K562 (cell line): ENCODE measurements around the gene RPTOR. TPM values are rescaled to one million over a fixed set of nuclear protein-coding genes. Genes with fewer than 3 reads are reported as not detected.

Source experiments
- ATAC-seq: fragments of 200-7000 bp; cut with Tn5 transposase; 3 replicates; pipeline ENCODE4 v1.9.1; 2020; ENCODE audit warnings: moderate library complexity
- BruUV-seq: library from RNA; stranded (reverse); fragments of 400-500 nt; replicated peaks from 2 replicates; lab custom pipeline; 2021; lab: Mats Ljungman, UMichigan
- CTCF ChIA-PET: fragments of 300-600 bp; formaldehyde crosslinking; extraction: SDS; loops from one replicate; lab custom pipeline; 2021; ENCODE audit warnings: low intra/inter-chr PET ratio; lab: Yijun Ruan, JAX
- POLR2A ChIA-PET: fragments of 300-600, 350-650 bp; sonication (Branson Sonifier 250); formaldehyde crosslinking; extraction: SDS; loops from one replicate; lab custom pipeline; 2021; ENCODE audit warnings: antibody characterized with exemption, inconsistent platforms; lab: Yijun Ruan, JAX
- DNase-seq, 4 experiments: peaks; one replicate each; pipeline versions ENCODE4 v3.0.0 to v3.0.0-alpha.2; 2011 to 2018; ENCODE audit warnings: low spot score in 3 of 4, mixed read lengths in 3 of 4; ENCODE audit errors: extremely low read depth in 1 of 4
- FAIRE-seq: peaks from 2 replicates; lab custom pipeline; 2011; peaks lifted over from hg19 to GRCh38; lab: Jason Lieb, UNC
- H2AFZ ChIP-seq: 2 replicates; pipeline ENCODE4 v1.6.0; 2011; ENCODE audit warnings: low read depth, low read length, control low read depth, inconsistent platforms
- H3K27ac ChIP-seq: fragments of 200-600 bp; 3 replicates; pipeline ENCODE4 v1.8.0; 2011; ENCODE audit warnings: low read depth, mild to moderate bottlenecking, control low read depth, inconsistent platforms, low read length, moderate library complexity, mixed read lengths; ENCODE audit errors: extremely low read depth
- H3K27me3 ChIP-seq, 2 experiments: fragments of 300-600 bp in 1 of 2; 2 replicates in 1 of 2; 3 replicates in 1 of 2; pipeline versions ENCODE4 v1.6.0 to v1.8.0; 2011; ENCODE audit warnings: inconsistent platforms in 2 of 2, low read length in 2 of 2, mild to moderate bottlenecking in 1 of 2, mixed read lengths in 1 of 2, moderate library complexity in 1 of 2; ENCODE audit not compliant: control insufficient read depth in 2 of 2, insufficient read depth in 2 of 2
- H3K36me3 ChIP-seq: fragments of 300-600 bp; 3 replicates; pipeline ENCODE4 v1.8.0; 2011; ENCODE audit warnings: mild to moderate bottlenecking, low read length, inconsistent platforms; ENCODE audit not compliant: control insufficient read depth, insufficient read depth
- H3K4me1 ChIP-seq, 2 experiments: fragments of 200-600 bp in 1 of 2; replicated peaks in 1 of 2; 2 replicates in 1 of 2; 3 replicates in 1 of 2; pipeline versions ENCODE4 v1.5.1 to v1.8.0; 2011; ENCODE audit warnings: inconsistent platforms in 2 of 2, low read length in 2 of 2, mild to moderate bottlenecking in 1 of 2, mixed read lengths in 1 of 2, moderate library complexity in 1 of 2; ENCODE audit not compliant: control insufficient read depth in 2 of 2, insufficient read depth in 2 of 2
- H3K4me2 ChIP-seq: 2 replicates; pipeline ENCODE4 v1.6.1; 2011; ENCODE audit warnings: low read length, control low read depth, inconsistent platforms, mixed read lengths; ENCODE audit not compliant: insufficient read depth
- H3K4me3 ChIP-seq: fragments of 200-600 bp; sonication (generic), shearing (Covaris generic); 2 replicates; pipeline ENCODE4 v1.5.1; 2016; ENCODE audit warnings: control low read depth, inconsistent platforms
- H3K79me2 ChIP-seq: fragments of 200-600 bp; 3 replicates; pipeline ENCODE4 v1.8.0; 2011; ENCODE audit warnings: low read length, inconsistent platforms; ENCODE audit not compliant: control insufficient read depth, insufficient read depth
- H3K9ac ChIP-seq, 2 experiments: 2 replicates each; pipeline versions ENCODE4 v1.6.0 to v1.6.1; 2011; ENCODE audit warnings: low read depth in 2 of 2, low read length in 2 of 2, control low read depth in 1 of 2, inconsistent platforms in 1 of 2, mild to moderate bottlenecking in 1 of 2, mixed read lengths in 1 of 2; ENCODE audit not compliant: insufficient read depth in 1 of 2
- H3K9me1 ChIP-seq: one replicate; pipeline ENCODE4 v1.6.0; 2011; ENCODE audit warnings: inconsistent platforms, mild to moderate bottlenecking, low read length, moderate library complexity; ENCODE audit not compliant: control insufficient read depth, insufficient read depth
- H3K9me3 ChIP-seq: replicated peaks from 2 replicates; pipeline ENCODE4 v1.5.1; 2011; ENCODE audit warnings: low read depth, low read length, inconsistent platforms; ENCODE audit not compliant: control insufficient read depth, insufficient read depth
- H4K20me1 ChIP-seq: replicated peaks from 2 replicates; pipeline ENCODE4 v1.6.1; 2011; ENCODE audit warnings: low read length, inconsistent platforms, mixed read lengths; ENCODE audit not compliant: control insufficient read depth, insufficient read depth
- BMI1 ChIP-seq: fragments of 150-350 bp; IDR thresholded peaks from 2 replicates; pipeline ENCODE4 v1.6.1; 2014; ENCODE audit warnings: low read length
- FIP1L1 ChIP-seq: fragments of 200-400 bp; formaldehyde crosslinking; IDR thresholded peaks from 2 replicates; pipeline ENCODE4 v1.6.1; 2018; ENCODE audit warnings: mild to moderate bottlenecking, low read depth, low read length; ENCODE audit not compliant: poor library complexity, severe bottlenecking
- GABPA ChIP-seq: fragments of 200-800 bp; sonication (Bioruptor generic); conservative IDR thresholded peaks from 2 replicates; pipeline ENCODE4 v1.6.1; 2016; ENCODE audit warnings: low read depth, missing genetic modification characterization, missing compliant biosample characterization
- MTF1 ChIP-seq: fragments of 250-450 bp; sonication (Bioruptor Pico); IDR thresholded peaks from 2 replicates; pipeline ENCODE4 v1.9.0; 2021; ENCODE audit warnings: moderate library complexity, mild to moderate bottlenecking, inconsistent platforms, borderline replicate concordance
- NFIC ChIP-seq: fragments of 450-650 bp; IDR thresholded peaks from 2 replicates; pipeline ENCODE4 v1.6.1; 2017; ENCODE audit warnings: mild to moderate bottlenecking, inconsistent platforms
- ZBTB11 ChIP-seq, 3 experiments: fragments of 200-800 bp in 1 of 3; fragments of 250-450 bp in 1 of 3; fragments of 450-650 bp in 1 of 3; sonication (Bioruptor Pico) in 1 of 3; sonication (Bioruptor generic) in 1 of 3; formaldehyde crosslinking in 1 of 3; IDR thresholded peaks; 2 replicates each; pipeline versions ENCODE4 v1.6.1 to v1.8.0; 2016 to 2022; ENCODE audit warnings: mild to moderate bottlenecking in 2 of 3, missing genetic modification characterization in 2 of 3, missing compliant biosample characterization in 1 of 3, moderate library complexity in 1 of 3
- WGBS: fragments of 100-300 bp; shearing (Covaris generic); methylation state at CpG from one replicate; pipeline ENCODE4 v1.1.6; 2016; ENCODE audit warnings: low coverage, mixed read lengths; ENCODE audit not compliant: insufficient coverage; ENCODE audit errors: missing lambda C conversion rate; 5-methylcytosine and 5-hydroxymethylcytosine counted together
- in situ Hi-C: fragments of 300-500 bp; cut with MboI; formaldehyde crosslinking; loops from 4 replicates; pipeline ENCODE4 v1.15.0; 2018; ENCODE audit warnings: inconsistent platforms, mixed read lengths
- intact Hi-C: fragments of 100-400 bp; cut with micrococcal nuclease; formaldehyde crosslinking; loops from 2 replicates; pipeline ENCODE4 v1.14.2; 2022
- polyA plus RNA-seq, 8 experiments: library from polyadenylated mRNA; depleted of rRNA in 4 of 8; stranded (reverse) in 5 of 8; unstranded in 3 of 8; fragments of >200 nt; fragmentation: Nextera tagmentation in 2 of 8; fragmentation: Illumina TruSeq in 1 of 8; extraction: Ambion mirVana in 2 of 8; extraction: Trizol in 1 of 8; gene quantifications; 2 replicates each; pipeline versions ENCODE4 v1.2.1 to v1.2.3, GENCODE V29; 2011 to 2014; ENCODE audit warnings: inconsistent platforms in 1 of 8, missing spikeins in 1 of 8
- total RNA-seq, 7 experiments: library from RNA; depleted of rRNA in 6 of 7; stranded (reverse); fragments of >200 nt in 6 of 7; fragmentation: Illumina TruSeq in 2 of 7; extraction: Trizol in 2 of 7; gene quantifications; 2 replicates each; pipeline versions ENCODE4 v1.2.1 to v1.2.3, GENCODE V29; 2011 to 2021; ENCODE audit warnings: low replicate concordance in 1 of 7

Gene RPTOR
- total and polyA plus RNA-seq, 9 of the 15 experiments (the other 6 are each of a cell fraction or from before 2014, with no cell fraction given): 0.24 to 54.1 (median 10.2) TPM

GRCh38 chr17:80507965-80508364 is 36.7 kb upstream of the RPTOR start:
- DNase-seq: no peak
- in situ Hi-C loops (no loop called here), intact Hi-C loops (no loop called here)
- Histone ChIP-seq H3K27ac (no peak overlapping the region), H4K20me1 (peaks cover 5% of the 10 kb centered on the region), H3K27me3 (peaks cover 33 to 72% of the 10 kb centered on the region in 2 experiments), H3K4me1 (peaks cover 0 to 12% of the 10 kb centered on the region in 2 experiments; a peak in 1 of 5 replicates), H2AFZ (no peak overlapping the region), H3K4me2 (no peak overlapping the region), H3K9me3 (no peaks in the 10 kb centered on the region), H3K9ac (no peak overlapping the region), H3K9me1 (no peaks in the 10 kb centered on the region), H3K79me2 (no peaks in the 10 kb centered on the region), H3K4me3 (no peak overlapping the region), H3K36me3 (no peaks in the 10 kb centered on the region)
- ChIA-PET CTCF (no interaction called here), POLR2A (no interaction called here)
- no peak for FAIRE-seq
- TF ChIP-seq NFIC (no peak), MTF1 (no peak), FIP1L1 (no peak), ZBTB11 (CRISPR knock-in tag; IDR thresholded peaks at IDR 0.05) (no peak), BMI1 (no peak), GABPA (no peak)
- no peak for ATAC-seq
- WGBS: 0% methylated on average over 3 of the region's 3 CpGs
- BruUV-seq: no TSS peak
